ENCODE measurements around the gene PARVA.

GRCh38 chr11:12331239-12331874, 46.0 kb upstream of the PARVA start:
- TF ChIP-seq CTCF (conservative IDR thresholded peaks at IDR 0.05 in 1 of 2, IDR thresholded peaks at IDR 0.05 in 1 of 2; ENCODE audit: low read depth in 1 of 2, low read length in 2 of 2) = peak; percentile 75 to 83
- no peak for TF ChIP-seq EZH2 (IDR thresholded peaks at IDR 0.05; ENCODE audit: low read length, missing control alignments)
